Islet precursor cell (in vitro differentiated cells): ENCODE results near the gene DYNC2LI1.

Experiments used
- DNase-seq: peaks from one replicate; pipeline ENCODE4 v3.0.0-alpha.2; 2018

The DYNC2LI1 gene

DNA sequence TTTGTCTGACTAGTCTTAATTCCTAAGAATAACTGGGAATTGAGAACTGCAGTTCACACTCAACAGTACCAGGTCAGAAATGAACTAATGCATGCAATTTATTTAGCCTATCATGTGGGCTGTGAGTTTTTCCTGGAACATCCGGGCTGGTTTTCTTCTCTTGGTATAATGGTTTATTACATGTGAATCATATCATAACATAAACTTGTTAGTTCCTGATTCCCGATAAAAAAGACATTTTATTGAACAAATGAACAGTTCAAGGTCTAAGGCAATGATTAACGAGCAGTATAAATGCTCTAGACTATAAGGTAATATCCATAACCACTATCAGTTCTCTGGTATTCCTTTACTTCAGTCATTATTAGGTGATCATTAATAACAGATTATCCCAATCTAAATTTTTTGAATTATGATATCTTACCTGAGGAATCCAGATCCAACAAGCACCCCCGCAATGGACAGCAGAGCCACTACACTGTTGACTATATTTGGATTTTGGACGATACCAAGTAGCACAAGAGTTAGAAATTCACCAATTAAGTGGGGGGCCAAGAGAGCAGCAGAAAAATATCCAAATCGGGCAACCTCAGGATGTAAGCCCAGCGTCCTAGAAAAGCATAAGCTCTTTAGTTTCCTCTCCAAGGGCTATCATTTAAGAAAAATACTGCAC is 45.8 kb downstream of the DYNC2LI1 start:
- no peak for DNase-seq

DNA sequence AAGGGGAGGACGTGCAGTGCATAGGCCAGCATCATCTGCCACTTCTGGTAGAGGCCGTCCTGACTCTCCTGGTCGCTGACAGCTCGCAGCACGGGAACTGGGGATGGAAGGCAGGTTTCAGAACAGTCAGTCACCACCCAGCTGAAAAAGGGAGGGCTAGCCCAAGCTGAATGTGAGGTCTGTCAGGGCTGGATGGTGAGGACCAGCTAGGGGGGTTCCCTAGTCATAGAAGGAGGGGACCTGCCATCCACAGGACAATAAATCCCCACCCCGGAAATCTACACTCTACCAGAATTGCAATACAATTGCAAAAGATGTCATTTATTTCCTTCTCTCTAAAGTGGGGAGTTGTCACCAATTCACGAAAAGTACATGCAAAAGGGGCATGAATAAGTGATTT is 49.0 kb downstream of the DYNC2LI1 start:
- DNase-seq, result no peak

DNA sequence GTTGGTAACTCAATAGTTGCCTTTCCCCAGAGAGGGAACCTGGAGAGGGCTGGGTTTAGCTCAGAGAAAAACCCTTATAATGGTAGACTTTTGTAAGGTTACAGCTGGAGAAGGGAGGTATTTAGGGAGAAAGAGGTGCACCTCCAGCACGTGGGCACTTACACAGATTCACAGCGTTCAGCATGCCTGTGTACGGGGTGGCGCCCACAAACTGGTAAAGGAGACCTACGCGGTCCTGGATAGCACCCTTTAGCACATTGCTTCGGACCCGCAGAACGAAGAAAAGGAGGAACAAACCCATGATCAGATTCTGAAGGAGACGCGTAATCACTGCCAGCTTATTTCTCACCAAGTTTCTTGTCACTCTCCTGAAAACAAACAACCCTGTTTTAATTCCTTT is 49.9 kb downstream of the DYNC2LI1 start:
- no peak for DNase-seq

DNA sequence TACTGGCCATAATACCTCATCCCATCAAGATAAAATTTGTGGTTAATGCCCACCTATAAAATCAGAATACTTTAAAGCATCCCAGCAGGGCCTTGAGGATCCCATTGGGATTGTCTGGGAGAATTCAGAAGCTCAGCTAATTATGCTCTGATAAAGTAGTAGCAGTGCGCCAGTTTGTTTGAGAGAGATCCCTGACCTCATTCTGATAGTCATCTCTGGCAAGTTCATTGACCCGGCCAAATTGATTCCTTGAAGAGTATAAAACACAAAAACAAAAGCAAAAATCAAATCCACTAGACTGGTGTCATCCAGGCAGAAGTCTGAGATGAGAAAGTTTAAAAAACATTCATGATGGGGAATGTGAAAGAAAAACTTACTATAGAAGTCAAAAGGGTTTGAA is 50.7 kb downstream of the DYNC2LI1 start:
- DNase-seq, result no peak

- DNase-seq, result no peak
Measured at GRCh38 chr2:43824951-43825493, 51.2 kb downstream of the DYNC2LI1 start.

- DNase-seq, result no peak
Measured at GRCh38 chr2:43825841-43826240, 52.0 kb downstream of the DYNC2LI1 start.

DNA sequence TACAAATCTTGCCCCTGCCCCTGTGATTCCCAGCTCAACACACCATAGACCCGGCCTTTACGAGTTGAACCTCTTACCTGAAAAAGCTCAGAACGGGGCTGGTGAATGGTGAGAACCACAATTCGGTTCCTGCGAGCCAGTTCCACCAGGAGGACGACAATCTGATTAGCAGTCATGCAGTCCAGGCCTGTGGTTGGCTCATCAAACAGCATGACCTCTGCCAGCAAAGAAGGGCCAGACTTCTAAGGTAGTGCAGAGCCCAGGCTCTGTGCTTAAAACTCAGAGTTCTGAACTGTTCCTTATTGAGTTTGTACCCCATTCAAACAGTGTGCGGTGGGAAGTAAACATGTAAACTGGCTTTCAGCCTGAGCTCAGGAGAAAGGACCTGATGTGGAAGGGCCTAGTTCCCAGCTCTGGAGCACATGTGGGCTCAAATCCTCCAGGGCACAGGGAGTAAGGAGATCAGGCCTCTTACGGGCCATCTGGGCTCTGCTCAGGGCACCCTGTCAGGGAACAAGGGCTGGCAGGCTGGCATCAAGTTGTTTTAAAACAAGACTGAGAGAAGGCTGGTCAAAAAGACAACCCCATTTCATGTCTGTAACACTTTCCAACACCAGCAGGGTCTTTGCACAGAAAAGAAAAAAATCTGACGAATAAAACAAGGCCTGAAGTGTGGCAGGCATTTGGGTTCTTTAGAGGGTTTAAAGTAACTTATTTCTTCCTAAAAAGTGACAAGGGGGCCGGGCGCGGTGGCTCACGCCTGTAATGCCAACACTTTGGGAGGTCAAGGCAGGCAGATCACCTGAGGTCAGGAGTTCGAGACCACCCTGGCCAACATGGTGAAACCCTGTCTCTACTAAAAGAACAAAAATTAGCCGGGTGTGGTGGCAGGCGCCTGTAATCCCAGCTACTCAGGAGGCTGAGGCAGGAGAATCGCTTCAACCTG is 52.7 kb downstream of the DYNC2LI1 start:
- DNase-seq, result no peak

- no peak for DNase-seq
Measured at GRCh38 chr2:43831543-43832294, 57.9 kb downstream of the DYNC2LI1 start.

DNA sequence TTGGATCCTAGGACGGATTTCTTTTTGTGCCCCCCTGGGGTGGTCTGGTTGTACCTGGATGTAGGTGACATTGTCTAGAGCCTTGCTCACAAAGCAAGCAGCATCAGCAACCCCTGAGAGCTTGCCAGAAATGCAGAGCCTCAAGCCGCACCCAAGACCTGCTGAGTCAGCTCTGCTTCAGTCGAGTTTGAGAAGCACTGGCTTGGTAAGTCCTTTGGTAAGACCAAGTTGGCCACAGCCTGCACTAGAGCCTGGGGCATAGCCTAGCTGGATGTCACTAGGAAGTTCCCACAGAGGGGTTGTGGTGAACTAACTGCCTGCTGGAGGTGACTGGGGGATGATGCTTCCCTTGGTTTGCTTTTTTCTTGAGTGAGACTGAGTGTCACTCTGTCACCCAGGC is 58.6 kb downstream of the DYNC2LI1 start:
- DNase-seq, result no peak

DNA sequence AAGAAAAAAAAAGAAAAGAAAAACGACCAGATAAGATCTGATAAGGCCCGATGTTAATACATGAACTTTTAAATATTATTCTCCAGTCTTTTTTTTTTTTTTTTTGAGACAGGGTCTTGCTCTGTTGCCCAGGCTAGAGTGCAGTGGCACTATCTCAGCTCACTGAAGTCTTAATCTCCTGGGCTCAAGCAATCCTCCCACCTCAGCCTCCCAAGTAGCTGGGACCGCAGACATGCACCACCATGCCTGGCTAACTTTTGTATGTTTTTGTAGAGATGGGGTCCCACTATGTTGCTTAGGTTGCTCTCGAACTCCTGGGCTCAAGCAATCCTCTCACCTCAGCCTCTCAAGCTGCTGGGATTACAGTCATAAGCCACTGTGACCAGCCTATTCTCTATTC is 63.2 kb downstream of the DYNC2LI1 start:
- DNase-seq, result no peak

DNA sequence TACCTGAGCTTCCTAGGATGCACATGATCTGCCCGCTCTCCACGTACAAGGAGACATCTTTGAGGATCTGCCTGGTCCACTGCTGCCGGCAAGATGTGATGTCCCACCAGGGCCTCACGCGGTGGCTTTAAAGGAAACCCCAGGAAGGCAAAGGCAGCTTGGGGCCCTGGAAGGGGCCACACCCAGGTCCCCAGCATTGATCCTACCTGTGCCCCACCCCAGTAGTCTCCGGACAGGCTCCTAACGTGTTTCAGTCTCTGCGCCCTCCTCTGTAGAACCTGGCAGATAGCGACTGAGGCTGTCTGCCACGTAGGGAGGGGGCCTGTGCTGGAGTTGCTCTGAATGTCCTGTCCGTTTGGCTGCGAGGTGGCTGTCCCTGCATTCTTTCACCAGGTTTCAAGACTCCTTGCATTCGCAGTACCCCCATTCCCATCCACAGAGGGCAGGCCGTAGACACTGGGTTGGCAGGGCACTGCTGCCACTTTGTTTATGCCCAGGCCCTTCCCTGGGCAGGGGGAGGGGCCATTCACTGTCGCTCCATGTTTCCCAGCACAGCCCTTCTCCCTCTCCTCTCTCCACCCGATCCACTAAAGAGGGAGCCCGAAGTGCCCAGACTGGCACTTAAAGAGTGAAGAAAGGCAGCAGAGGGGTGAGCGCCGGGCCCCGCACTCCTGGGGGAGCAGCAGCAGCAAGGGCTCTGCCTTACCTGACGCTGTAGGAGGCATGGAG is 64.2 kb downstream of the DYNC2LI1 start:
- no peak for DNase-seq

- DNase-seq, result no peak
Measured at GRCh38 chr2:43838560-43839267, 64.9 kb downstream of the DYNC2LI1 start, which contains the start of the genes ABCG5 and ABCG8. Gene ABCG5 (minus strand): TSS chr2:43838839. CDS start chr2:43838679, 160 bp downstream. Gene ABCG8 (plus strand): TSS chr2:43838971. CDS start chr2:43839054, 83 bp downstream.

- no peak for DNase-seq
Measured at GRCh38 chr2:43839776-43840564, 66.1 kb downstream of the DYNC2LI1 start.

GRCh38 chr2:43840965-43841364 is 67.1 kb downstream of the DYNC2LI1 start:
- DNase-seq, result no peak

- DNase-seq, result no peak
Measured at GRCh38 chr2:43841949-43842865, 68.4 kb downstream of the DYNC2LI1 start.

GRCh38 chr2:43842866-43843226 is 69.0 kb downstream of the DYNC2LI1 start:
- DNase-seq, result no peak

GRCh38 chr2:43845181-43845580 is 71.3 kb downstream of the DYNC2LI1 start:
- no peak for DNase-seq

GRCh38 chr2:43846140-43846793 is 72.4 kb downstream of the DYNC2LI1 start:
- DNase-seq, result no peak

GRCh38 chr2:43848214-43848613 is 74.4 kb downstream of the DYNC2LI1 start:
- no peak for DNase-seq
